ENCODE measurements around the gene FBXW10.
"Not testable (repeated sequence)": the region's sequence is repeated elsewhere in the genome, so short reads cannot be mapped to it uniquely, and the experiment has no call there.

Gene FBXW10

GRCh38 chr17:18794841-18795240 is 51.0 kb downstream of the FBXW10 start:
- H3K4me3 ChIP-seq (replicated peaks; ENCODE audit: low read depth, low read length); DNase-seq (ENCODE audit: low read depth): not testable (repeated sequence)

GRCh38 chr17:18796887-18797286 is 53.0 kb downstream of the FBXW10 start:
- not testable (repeated sequence) for DNase-seq (ENCODE audit: low read depth); H3K4me3 ChIP-seq (replicated peaks; ENCODE audit: low read depth, low read length)

- not testable (repeated sequence) for DNase-seq (ENCODE audit: low read depth); H3K4me3 ChIP-seq (replicated peaks; ENCODE audit: low read depth, low read length)
These were observed 59.8 kb downstream of the FBXW10 start for GRCh38 chr17:18803458-18804245.

GRCh38 chr17:18815924-18816323 is 72.1 kb downstream of the FBXW10 start:
- DNase-seq (ENCODE audit: low read depth); H3K4me3 ChIP-seq (replicated peaks; ENCODE audit: low read depth, low read length): not testable (repeated sequence)

GRCh38 chr17:18816489-18817371 is 72.9 kb downstream of the FBXW10 start:
- H3K4me3 ChIP-seq (replicated peaks; ENCODE audit: low read depth, low read length): not testable (repeated sequence)
- peak; percentile 50 for TF ChIP-seq CTCF (IDR thresholded peaks at IDR 0.05; ENCODE audit: low read length, missing control alignments)
- DNase-seq (ENCODE audit: low read depth): peak; percentile 90

GRCh38 chr17:18821430-18821829 is 77.6 kb downstream of the FBXW10 start:
- H3K4me3 ChIP-seq (replicated peaks; ENCODE audit: low read depth, low read length): not testable (repeated sequence)
- DNase-seq (ENCODE audit: low read depth): peak; percentile 10

- not testable (repeated sequence) for H3K4me3 ChIP-seq (replicated peaks; ENCODE audit: low read depth, low read length); DNase-seq (ENCODE audit: low read depth)
These were observed 83.8 kb downstream of the FBXW10 start for GRCh38 chr17:18827613-18828012.
